Epithelial cell of esophagus (primary cell): ENCODE results near the gene NEAT1.

Experiments
- DNase-seq: peaks from one replicate; pipeline ENCODE4 v3.0.0; 2010; ENCODE audit warnings: low read depth
- H3K4me3 ChIP-seq: 2 replicates; pipeline ENCODE4 v1.5.1; 2011; ENCODE audit warnings: mild to moderate bottlenecking, low read length, control low read depth
- CTCF ChIP-seq: IDR thresholded peaks from 2 replicates; pipeline ENCODE4 v1.5.1; 2011; ENCODE audit warnings: low read depth, mild to moderate bottlenecking, low read length, control low read depth, inconsistent platforms; ENCODE audit not compliant: insufficient read depth; ENCODE audit errors: missing control alignments

Gene NEAT1

GRCh38 chr11:65428578-65429067 lies 6.0 kb downstream of the NEAT1 start:
- TF ChIP-seq CTCF: no peak
- DNase-seq: no peak
- H3K4me3 ChIP-seq: peak overlapping the region; percentile 97

GRCh38 chr11:65429068-65429681 lies 6.6 kb downstream of the NEAT1 start:
- DNase-seq: peak; percentile 76
- H3K4me3 ChIP-seq: peak overlapping the region; percentile 97
- no peak for TF ChIP-seq CTCF

- DNase-seq: peak; percentile 73
- H3K4me3 ChIP-seq: peak overlapping the region; percentile 97
- TF ChIP-seq CTCF: no peak
These were observed 7.3 kb downstream of the NEAT1 start for GRCh38 chr11:65429724-65430405.

- no peak for TF ChIP-seq CTCF
- peak; percentile 54 for DNase-seq
- H3K4me3 ChIP-seq: peak overlapping the region; percentile 97
These were observed 8.0 kb downstream of the NEAT1 start for GRCh38 chr11:65430406-65431217.

GRCh38 chr11:65431451-65432099 lies 9.0 kb downstream of the NEAT1 start:
- peak; percentile 24 for DNase-seq
- H3K4me3 ChIP-seq: peak overlapping the region; percentile 3
- TF ChIP-seq CTCF: no peak

- no peak for TF ChIP-seq CTCF
- no peak for DNase-seq
- no peak overlapping the region for H3K4me3 ChIP-seq
These were observed 9.6 kb downstream of the NEAT1 start for GRCh38 chr11:65432100-65432650.
